ENCODE data around the gene MEIS1.

Gene MEIS1

GRCh38 chr2:66523377-66523969, 88.5 kb downstream of the MEIS1 start:
- Histone ChIP-seq H3K9me3 (ENCODE audit: control insufficient read depth, insufficient read depth, low read depth, low read length) (no peaks in the 10 kb centered on the region), H3K4me1 (ENCODE audit: control insufficient read depth, insufficient read depth, low read length) (peaks cover 15% of the 10 kb centered on the region; the same call in 1 of the 2 replicates), H3K4me3 (ENCODE audit: low read depth, low read length) (no peak overlapping the region), H3K27ac (ENCODE audit: extremely low read depth, low read depth, low read length) (no peak overlapping the region), H3K36me3 (ENCODE audit: control insufficient read depth in 2 of 2, insufficient read depth in 1 of 2, low read length in 2 of 2) (peaks cover 0 to 3% of the 10 kb centered on the region in 2 experiments; a peak in 1 of 3 replicates)
- CTCF ChIA-PET = no interaction called here
- TF ChIP-seq ZNF341 (tag by site-specific recombination; IDR thresholded peaks at IDR 0.05; ENCODE audit: low read depth) (no peak), ZNF76 (tag by site-specific recombination; IDR thresholded peaks at IDR 0.05; ENCODE audit: borderline replicate concordance, low read depth) (no peak), ATF2 (tag by site-specific recombination; IDR thresholded peaks at IDR 0.05; ENCODE audit: low read depth) (no peak), ZBTB17 (tag by site-specific recombination; IDR thresholded peaks at IDR 0.05) (no peak), ZIC2 (tag by site-specific recombination; IDR thresholded peaks at IDR 0.05) (no peak), ZNF544 (tag by site-specific recombination; IDR thresholded peaks at IDR 0.05) (no peak), GFI1B (tag by site-specific recombination; IDR thresholded peaks at IDR 0.05) (no peak), ZNF366 (tag by site-specific recombination; conservative IDR thresholded peaks at IDR 0.05) (no peak), ZNF585B (tag by site-specific recombination; IDR thresholded peaks at IDR 0.05) (no peak), ZNF292 (tag by site-specific recombination; IDR thresholded peaks at IDR 0.05; ENCODE audit: borderline replicate concordance, low read depth) (no peak)
- TF ChIP-seq, protein P1, sequence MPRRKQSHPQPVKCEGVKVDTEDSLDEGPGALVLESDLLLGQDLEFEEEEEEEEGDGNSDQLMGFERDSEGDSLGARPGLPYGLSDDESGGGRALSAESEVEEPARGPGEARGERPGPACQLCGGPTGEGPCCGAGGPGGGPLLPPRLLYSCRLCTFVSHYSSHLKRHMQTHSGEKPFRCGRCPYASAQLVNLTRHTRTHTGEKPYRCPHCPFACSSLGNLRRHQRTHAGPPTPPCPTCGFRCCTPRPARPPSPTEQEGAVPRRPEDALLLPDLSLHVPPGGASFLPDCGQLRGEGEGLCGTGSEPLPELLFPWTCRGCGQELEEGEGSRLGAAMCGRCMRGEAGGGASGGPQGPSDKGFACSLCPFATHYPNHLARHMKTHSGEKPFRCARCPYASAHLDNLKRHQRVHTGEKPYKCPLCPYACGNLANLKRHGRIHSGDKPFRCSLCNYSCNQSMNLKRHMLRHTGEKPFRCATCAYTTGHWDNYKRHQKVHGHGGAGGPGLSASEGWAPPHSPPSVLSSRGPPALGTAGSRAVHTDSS (tag by site-specific recombination; IDR thresholded peaks at IDR 0.05) = no peak
- POLR2A ChIA-PET = no interaction called here

- no peak for TF ChIP-seq YY1 (tag by site-specific recombination; IDR thresholded peaks at IDR 0.05)
- CTCF ChIA-PET = no interaction called here
- POLR2A ChIA-PET = no interaction called here
- Histone ChIP-seq H3K9me3 (ENCODE audit: control insufficient read depth, insufficient read depth, low read depth, low read length) (no peaks in the 10 kb centered on the region), H3K4me1 (ENCODE audit: control insufficient read depth, insufficient read depth, low read length) (peaks cover 15% of the 10 kb centered on the region; the same call in 1 of the 2 replicates), H3K4me3 (ENCODE audit: low read depth, low read length) (no peak overlapping the region), H3K27ac (ENCODE audit: extremely low read depth, low read depth, low read length) (no peak overlapping the region), H3K36me3 (ENCODE audit: control insufficient read depth in 2 of 2, insufficient read depth in 1 of 2, low read length in 2 of 2) (peaks cover 0 to 2% of the 10 kb centered on the region in 2 experiments; a peak in 1 of 3 replicates)
Measured at GRCh38 chr2:66523990-66524389, 89.1 kb downstream of the MEIS1 start.

GRCh38 chr2:66525606-66526005, 90.7 kb downstream of the MEIS1 start:
- H3K36me3 ChIP-seq (ENCODE audit: control insufficient read depth in 2 of 2, insufficient read depth in 1 of 2, low read length in 2 of 2) = no peaks in the 10 kb centered on the region
- ChIA-PET POLR2A (no interaction called here), CTCF (no interaction called here)
- H3K4me3 ChIP-seq (ENCODE audit: low read depth, low read length) = no peak overlapping the region
- no peak for TF ChIP-seq SALL2 (tag by site-specific recombination; IDR thresholded peaks at IDR 0.05; ENCODE audit: borderline replicate concordance)
- no peak for TF ChIP-seq KLF7 (tag by site-specific recombination; IDR thresholded peaks at IDR 0.05; ENCODE audit: borderline replicate concordance)
- TF ChIP-seq SP7 (tag by site-specific recombination; IDR thresholded peaks at IDR 0.05) = no peak
- no peak for TF ChIP-seq ZFHX2 (tag by site-specific recombination; conservative IDR thresholded peaks at IDR 0.05)
- no peak for TF ChIP-seq ZNF211 (tag by site-specific recombination; IDR thresholded peaks at IDR 0.05; ENCODE audit: low read depth)
- TF ChIP-seq ZNF560 (tag by site-specific recombination; IDR thresholded peaks at IDR 0.05; ENCODE audit: borderline replicate concordance) = no peak
- no peak for TF ChIP-seq ZNF837 (tag by site-specific recombination; IDR thresholded peaks at IDR 0.05)
- TF ChIP-seq, protein P2, sequence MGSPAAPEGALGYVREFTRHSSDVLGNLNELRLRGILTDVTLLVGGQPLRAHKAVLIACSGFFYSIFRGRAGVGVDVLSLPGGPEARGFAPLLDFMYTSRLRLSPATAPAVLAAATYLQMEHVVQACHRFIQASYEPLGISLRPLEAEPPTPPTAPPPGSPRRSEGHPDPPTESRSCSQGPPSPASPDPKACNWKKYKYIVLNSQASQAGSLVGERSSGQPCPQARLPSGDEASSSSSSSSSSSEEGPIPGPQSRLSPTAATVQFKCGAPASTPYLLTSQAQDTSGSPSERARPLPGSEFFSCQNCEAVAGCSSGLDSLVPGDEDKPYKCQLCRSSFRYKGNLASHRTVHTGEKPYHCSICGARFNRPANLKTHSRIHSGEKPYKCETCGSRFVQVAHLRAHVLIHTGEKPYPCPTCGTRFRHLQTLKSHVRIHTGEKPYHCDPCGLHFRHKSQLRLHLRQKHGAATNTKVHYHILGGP (tag by site-specific recombination; IDR thresholded peaks at IDR 0.05) = no peak
- TF ChIP-seq EGR2 (tag by site-specific recombination; IDR thresholded peaks at IDR 0.05; ENCODE audit: low read depth) = no peak
- no peak for TF ChIP-seq ZNF624 (tag by site-specific recombination; IDR thresholded peaks at IDR 0.05)
- TF ChIP-seq SCRT2 (tag by site-specific recombination; IDR thresholded peaks at IDR 0.05) = no peak
- TF ChIP-seq ZNF791 (tag by site-specific recombination; IDR thresholded peaks at IDR 0.05) = no peak
- no peak for TF ChIP-seq TRIM28 (IDR thresholded peaks at IDR 0.05; ENCODE audit: borderline replicate concordance, low read length)
- TF ChIP-seq ZNF248 (tag by site-specific recombination; IDR thresholded peaks at IDR 0.05) = no peak
- H3K27ac ChIP-seq (ENCODE audit: extremely low read depth, low read depth, low read length) = no peak overlapping the region
- no peaks in the 10 kb centered on the region for H3K9me3 ChIP-seq (ENCODE audit: control insufficient read depth, insufficient read depth, low read depth, low read length)
- peaks cover 15% of the 10 kb centered on the region; the same call in 1 of the 2 replicates for H3K4me1 ChIP-seq (ENCODE audit: control insufficient read depth, insufficient read depth, low read length)

Measured in HEK293 (cell line).